GM18909 (cell line): Measurements from ENCODE around the gene SLC3A2.
A peak's percentile ranks its signal among the peaks of the same experiment; 100 is the strongest.

ENCODE experiments used
- ATAC-seq: cut with Tn5 transposase; IDR thresholded peaks from one replicate; pipeline ENCODE4 v1.9.1; 2021; ENCODE audit warnings: mild to moderate bottlenecking; ENCODE audit not compliant: unreplicated experiment, poor library complexity

The SLC3A2 gene

DNA sequence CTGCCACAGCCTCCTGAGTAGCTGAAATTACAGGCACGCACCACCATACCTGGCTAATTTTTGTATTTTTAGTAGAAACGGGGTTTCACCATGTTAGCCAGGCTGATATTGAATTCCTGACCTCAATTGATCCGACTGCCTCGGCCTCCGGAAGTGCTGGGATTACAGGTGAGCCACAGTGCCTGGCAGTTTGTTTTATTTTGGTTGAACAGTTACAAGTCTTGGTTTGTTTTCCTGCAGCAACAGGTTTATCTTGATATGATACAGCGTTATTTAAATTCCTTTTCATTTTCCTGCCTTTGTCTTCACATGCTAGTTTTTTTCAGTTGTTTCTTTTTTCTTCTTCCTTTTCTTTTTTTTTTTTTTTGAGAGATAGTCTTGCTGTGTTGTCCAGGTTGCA is 4.0 kb upstream of the SLC3A2 start:
- no peak for ATAC-seq

- no peak for ATAC-seq
Measured at GRCh38 chr11:62879235-62879978, 1.3 kb upstream of the SLC3A2 start.

DNA sequence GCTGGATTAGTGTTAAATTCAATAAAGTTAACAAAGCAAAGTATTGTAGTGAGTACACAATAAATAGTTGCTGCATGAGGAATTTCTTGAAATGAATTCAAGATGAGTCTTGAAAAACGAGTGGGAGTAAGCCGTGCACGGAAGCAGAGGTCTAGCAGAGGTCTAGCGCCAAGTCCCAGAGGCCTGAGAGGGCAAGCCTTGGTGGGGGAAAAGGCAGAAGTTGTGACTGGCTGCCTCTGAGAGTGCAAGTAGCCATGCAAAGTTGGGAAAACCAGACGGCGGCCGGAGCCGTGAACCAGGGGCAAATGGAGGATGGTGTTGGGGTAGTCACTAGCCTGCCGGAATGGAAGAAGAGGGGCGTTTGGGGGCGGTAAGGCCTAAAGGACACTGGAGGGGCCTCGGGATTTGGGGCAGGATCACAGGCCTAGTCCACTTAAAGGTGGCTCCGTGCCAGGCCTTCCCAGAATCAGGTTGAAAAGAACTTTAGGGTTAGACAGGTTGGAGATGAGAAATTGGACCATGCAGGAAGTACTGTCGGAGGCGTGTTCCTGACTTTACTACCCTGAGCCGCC is 379 bp upstream of the SLC3A2 start:
- peak; percentile 19 for ATAC-seq

GRCh38 chr11:62881579-62882430 is 1.1 kb downstream of the SLC3A2 start:
- peak; percentile 45 for ATAC-seq

DNA sequence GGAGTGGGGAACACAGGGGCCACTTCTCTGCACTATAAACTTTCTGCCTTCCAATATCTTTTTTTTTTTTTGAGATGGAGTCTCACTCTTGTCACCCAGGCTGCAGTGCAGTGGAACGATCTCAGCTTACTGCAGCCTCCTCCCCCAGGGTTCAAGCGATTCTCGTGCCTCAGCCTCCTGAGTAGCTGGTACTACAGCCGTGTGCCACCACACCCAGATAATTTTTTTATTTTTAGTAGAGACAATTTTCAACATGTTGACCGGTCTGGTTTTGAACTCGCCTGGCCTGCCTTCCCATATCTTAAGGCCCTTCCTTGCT is 1.7 kb downstream of the SLC3A2 start:
- no peak for ATAC-seq

GRCh38 chr11:62882788-62883501 is 2.2 kb downstream of the SLC3A2 start:
- no peak for ATAC-seq

GRCh38 chr11:62883673-62884072 is 3.0 kb downstream of the SLC3A2 start:
- ATAC-seq, result no peak

DNA sequence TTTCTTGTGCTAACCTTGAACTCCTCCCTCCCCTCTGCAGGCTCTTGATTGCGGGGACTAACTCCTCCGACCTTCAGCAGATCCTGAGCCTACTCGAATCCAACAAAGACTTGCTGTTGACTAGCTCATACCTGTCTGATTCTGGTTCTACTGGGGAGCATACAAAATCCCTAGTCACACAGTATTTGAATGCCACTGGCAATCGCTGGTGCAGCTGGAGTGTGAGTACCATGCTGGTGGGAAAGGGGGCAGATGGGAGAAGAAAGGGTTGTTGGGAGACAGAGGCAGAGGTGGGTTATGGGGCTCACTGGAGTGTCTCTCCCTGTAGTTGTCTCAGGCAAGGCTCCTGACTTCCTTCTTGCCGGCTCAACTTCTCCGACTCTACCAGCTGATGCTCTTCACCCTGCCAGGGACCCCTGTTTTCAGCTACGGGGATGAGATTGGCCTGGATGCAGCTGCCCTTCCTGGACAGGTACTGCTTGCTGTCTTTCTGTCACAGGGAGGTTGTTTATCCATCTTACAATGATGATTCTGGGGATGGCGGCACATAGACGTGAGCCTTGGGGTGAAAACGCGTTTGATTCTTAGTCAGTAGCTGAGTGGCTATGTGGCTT is 4.5 kb downstream of the SLC3A2 start:
- no peak for ATAC-seq

GRCh38 chr11:62888406-62888805 is 7.7 kb downstream of the SLC3A2 start:
- ATAC-seq, result no peak

DNA sequence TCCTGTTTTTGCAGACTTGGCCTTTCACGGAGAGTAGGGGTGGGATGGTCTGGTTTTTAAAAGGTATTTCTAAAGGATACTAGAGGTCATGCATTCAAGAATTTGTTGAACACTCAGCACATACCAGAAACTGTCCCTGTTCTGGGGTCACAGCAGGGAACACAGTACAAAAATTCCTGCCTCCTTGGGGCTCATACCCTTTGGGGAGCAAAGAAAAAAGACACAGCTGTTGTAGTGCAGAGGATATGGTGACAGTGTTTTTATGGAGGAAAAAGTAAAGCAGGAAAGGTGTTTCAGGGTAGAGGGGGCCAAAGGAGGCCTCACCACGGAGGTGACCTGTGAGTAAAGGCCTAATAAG is 8.4 kb downstream of the SLC3A2 start:
- ATAC-seq, result no peak

DNA sequence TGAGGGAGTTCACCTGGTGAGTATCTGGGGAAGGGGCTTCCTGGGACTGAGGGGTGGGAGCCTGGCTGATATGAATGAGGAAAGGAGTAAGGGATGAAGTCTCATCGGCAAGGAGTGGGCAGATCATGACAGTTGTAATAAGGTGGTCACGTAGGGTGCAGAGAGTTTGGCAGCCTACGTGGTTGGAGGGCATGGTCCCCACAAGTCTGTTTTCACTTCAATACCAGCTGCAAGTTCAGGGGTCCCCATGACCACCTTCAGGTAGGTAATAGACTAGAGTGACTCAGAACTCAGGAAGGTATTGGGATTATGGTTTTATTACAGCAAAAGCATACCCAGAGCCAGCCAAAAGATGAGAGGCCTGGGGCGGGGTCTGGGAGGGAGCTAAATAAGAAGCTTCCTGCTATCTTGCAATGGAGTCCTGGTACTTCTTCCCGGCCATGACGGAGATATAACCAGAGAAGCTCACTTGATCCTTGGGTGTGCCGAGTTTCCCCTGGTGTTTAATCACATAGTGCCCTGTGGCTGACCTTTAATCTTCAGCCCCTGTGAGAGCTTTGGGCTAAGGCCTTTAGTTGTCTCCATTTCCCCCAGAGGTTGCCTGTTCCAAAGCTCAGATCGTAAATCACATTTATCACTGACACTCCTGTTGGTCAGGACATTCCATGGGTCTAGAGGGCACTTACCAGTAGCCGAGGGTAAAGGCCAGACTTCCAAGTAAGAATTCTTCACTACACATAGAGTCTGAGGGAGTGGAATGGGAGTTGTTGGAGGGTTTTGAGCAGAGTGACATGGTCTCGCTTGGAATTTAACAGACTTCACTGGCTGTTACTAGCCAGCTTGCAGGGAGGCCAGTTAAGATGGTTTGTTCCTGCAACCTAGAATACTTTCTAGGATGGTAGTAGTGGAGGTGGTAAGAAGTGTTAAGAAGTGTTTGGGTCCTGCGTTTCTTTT is 9.1 kb downstream of the SLC3A2 start:
- ATAC-seq, result no peak

DNA sequence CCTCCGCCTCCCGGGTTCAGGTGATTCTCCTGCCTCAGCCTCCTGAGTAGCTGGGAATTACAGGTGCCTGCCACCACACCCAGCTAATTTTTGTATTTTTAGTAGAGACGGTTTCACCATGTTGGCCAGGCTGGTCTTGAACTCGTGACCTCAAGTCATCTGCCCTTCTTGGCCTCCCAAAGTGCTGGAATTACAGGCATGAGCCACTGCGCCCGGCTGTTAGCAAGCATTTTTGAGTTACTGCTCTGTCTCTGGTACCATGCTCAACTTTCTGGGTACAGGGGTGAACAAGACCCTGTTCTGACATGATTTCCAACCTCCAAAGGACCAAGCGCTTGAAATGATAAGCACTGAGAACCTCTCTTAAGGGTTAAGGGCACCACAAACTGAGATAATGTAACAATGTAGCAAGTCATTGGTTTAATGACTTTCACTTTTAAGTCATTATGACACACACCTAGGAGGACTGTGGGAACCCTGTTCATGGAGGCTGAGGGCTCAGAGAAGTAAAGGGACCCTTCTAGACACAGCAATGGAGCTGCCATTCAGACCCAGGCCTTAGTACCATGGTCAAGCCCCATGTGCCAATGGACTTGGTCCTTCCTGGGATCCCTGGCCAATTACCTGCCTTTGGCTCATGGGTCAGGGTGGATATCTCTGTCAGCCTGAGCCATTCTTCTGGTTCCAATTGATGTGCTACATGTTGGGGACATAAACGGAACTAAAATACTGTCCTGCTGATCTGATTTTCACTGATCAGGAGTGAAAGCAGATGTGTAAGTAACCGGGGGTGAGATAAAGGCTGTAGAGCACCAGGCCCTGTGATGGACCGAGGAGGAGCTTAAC is 11.6 kb downstream of the SLC3A2 start:
- no peak for ATAC-seq

GRCh38 chr11:62895501-62895900 is 14.8 kb downstream of the SLC3A2 start:
- no peak for ATAC-seq

- ATAC-seq, result no peak
Measured at GRCh38 chr11:62896049-62896448, 15.4 kb downstream of the SLC3A2 start.

DNA sequence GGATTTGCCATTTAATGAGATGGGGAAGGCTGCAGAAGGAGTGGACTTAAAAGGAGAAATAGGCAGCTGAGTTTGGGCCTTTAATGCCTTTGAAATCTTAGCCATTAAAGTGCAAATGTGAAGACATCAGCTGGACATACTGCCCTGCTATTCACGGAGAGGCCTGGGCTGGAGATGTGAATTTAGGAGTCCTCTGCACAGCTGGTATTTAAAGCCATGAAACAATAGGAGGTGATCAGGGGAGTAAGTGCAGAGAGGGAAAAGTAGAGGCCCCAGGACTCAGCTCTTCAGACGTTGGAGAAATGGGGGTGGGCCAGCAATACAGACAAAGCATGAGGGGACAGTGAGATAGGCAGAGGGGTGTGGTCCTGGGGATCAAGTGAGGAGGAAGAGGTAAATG is 16.6 kb downstream of the SLC3A2 start:
- ATAC-seq, result no peak

GRCh38 chr11:62898027-62898426 is 17.3 kb downstream of the SLC3A2 start:
- no peak for ATAC-seq

- no peak for ATAC-seq
Measured at GRCh38 chr11:62902932-62903331, 22.2 kb downstream of the SLC3A2 start.

DNA sequence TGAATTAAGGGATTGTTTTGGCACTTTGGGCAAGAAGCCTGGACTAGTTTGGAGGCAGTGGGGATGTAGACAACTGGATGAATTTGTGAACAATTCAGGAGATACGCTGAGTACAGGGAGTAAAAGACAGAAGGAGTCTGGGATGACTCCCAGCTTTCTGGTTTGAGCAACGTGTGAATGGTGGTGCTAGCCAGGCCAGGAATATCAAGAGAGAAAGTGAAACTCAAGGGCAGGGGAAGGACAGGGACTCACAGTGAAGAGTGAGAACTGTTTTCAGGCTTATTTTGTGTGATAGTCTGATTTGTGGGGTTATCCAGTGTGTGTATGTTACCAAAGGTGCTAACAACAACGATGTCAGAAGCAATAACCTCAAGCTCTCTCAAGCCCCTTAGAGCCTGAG is 24.6 kb downstream of the SLC3A2 start:
- no peak for ATAC-seq
